Stimulated activated CD4-positive, alpha-beta T cell treated with anti-CD3 and anti-CD28 coated beads, Interleukin-4, amount 100 ng/mL, for 24 hours (primary cell): ENCODE measurements around the gene SLC24A5.

ENCODE experiments used
- DNase-seq: peaks from one replicate; pipeline ENCODE4 v3.0.0-alpha.2; 2020

The SLC24A5 gene

DNA sequence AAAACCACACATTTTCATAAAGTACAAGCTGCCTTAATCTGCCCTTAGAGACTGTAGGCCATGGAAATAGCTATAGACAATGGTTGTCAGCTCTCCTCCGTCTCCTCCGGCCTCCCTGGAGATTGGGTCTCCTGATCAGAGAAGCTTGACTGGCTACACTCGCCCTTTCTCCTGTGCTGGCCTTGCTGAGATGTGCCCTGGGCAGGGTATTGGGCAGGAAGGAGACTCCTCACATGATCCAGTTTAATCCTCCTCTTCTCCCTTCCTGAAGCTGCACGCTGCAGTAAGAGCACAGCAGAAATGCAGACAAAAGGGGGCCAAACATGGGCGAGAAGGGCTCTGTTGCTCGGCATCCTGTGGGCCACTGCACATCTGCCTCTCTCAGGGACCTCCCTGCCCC, at the start of gene SLC24A5:
Gene SLC24A5, plus strand, starts transcription at position 246 of the 400 bp plus-strand sequence. Its CDS starts 55 bp downstream, at position 301.
- DNase-seq, result no peak

DNA sequence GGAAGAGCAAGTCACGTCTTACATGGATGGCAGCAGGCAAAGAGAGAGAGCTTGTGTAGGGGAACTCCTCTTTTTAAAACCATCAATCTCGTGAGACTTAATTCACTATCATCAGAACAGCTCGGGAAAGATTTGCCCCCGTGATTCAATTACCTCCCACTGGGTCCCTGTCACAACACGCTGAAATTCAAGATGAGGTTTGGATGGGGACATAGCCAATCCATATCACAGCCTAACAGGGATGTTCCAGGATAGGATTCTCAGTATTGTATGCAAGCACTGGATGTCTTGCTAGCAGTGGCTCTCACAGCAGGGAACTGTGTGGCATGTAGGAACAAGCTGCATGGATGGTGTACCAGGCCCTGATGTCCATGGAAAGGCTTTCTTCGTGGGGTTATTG, 47.8 kb upstream of the SLC24A5 start:
- DNase-seq, result no peak

DNA sequence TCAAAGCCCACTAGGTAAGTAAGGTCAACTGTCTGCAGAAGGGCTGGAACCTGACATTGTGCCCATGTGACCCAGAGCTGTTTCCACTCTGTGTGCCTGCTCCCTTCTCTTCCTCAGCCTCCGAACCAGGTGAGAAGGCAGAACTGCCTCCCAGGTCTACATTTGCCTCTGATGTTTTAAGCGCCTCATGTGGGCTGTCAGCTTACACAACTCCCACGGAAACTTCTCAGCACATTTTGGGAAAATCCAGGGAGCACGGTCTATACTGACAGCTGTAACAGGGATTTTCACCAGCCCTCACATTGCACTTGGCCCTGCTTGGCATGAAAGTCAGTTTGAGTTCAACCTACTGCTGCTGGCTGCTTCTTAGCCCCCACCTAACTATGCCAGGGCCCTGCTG, 46.9 kb upstream of the SLC24A5 start:
- DNase-seq, result no peak

DNA sequence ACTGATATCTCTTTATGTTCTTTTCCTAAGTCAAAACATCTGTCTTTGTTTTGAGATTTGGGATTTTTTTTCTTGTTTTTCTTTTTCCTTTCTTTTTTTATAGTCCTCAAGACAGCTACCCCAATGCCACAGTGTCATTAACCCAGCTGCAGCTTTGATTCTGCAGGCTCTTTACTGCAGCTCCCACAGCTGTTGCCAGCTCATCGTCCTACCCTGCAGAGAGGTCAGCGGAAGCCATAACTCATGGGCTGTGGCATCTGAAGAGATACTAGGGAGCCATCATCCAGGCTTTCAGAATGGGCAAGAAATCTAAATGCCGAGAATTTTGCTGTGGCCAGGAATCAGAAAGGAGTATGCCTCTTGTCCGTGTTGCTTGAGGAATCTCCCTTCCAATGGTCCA, 44.3 kb upstream of the SLC24A5 start:
- no peak for DNase-seq

DNA sequence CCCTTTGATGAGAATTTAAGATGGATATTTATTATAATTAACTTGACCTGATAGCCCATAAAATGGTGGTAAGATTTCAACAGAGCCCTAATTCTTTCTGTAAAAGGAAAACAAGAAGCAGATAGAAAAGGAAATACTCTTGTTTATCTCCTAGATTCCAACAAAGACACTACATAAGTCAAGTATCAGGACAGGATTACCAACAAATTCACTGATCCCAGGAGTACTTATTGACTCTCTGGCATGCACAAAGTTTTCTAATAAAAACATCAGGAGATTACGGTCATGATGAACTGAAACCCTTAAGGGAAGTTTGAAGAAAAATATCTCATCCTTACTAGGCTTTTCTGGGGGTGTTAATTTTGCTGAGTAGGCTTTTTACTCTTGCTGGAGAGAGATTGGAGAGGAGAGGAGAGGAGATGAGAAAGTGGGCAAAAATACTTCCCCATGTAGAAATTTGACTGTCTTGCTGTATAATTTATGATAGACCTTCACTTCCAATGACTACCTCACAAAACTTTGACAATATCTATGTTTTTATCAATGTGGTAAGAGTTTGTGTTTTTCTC, 43.1 kb upstream of the SLC24A5 start:
- no peak for DNase-seq

DNA sequence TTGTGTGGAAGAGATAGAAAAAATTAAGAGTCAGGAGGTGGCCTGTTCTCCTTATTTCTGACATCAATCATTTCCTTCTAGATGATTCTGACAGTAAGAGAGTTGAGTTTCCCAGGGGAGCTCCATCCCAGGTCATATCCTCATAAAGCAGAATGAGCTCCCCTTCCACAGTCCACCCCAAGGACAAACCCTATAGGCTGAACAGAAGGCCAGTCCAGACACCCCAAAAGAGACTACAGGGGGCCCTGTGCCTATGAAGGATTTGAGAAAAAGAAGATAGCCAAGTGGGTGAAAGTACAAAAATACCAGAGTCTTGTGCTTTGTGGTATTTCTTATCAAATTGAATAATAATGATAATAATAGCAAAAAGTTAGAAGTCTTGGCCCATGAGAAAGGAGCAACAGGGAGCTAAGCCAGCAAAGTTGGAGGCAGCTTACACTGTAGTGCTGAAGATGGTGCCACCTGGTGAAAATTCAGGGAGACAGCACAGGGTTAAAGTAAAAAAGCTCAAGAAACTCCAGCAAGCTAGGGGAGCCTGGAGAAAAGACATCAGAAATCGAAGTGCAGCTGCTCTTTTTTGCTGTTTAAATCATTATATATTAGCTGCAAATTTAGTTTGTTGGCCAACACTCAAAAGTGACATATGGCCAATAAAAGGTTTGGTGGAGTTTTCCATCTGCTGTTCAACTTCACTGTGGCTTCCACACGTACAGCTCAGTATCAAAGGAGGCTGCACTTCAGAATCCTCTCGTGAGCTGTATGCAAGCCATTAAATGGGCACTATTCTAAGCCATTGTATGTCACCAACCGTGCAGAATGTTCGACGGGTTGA, 35.8 kb upstream of the SLC24A5 start:
- DNase-seq, result no peak

DNA sequence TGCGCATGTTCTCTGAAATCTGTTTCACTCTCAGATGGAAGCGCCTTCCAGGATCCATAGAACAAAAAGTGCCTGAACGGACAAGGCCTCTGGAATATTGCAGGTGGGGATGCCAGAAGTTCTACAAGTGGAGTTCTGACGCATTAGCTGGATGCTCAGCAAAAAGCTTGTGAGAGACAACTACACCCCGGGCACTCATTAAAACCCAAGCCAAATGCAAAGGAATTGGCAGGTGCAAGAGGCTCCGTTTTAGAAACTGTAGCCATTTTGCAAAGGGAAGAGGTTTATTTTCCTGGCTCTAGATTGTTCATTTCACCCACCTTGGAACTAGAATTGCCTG, 35.2 kb upstream of the SLC24A5 start:
- DNase-seq, result no peak

DNA sequence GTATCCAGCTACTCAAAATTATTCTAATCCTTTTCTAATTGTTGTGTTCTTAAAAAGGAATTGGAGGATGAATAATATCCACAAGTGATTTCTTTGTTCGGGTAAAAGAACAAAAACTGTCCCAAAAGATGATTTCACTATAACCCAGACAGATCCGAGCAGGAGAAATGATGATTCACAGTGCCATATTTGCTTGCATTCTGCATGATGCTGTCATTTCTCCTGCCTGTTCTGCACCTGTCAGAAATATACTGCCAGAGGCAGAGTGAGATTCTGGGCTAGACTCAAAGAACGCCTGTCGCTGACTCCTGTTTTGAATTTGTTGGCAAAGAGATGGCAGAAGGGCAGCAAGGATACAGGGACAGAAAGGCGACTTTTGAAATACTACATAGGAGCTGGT, 34.7 kb upstream of the SLC24A5 start:
- DNase-seq, result no peak

DNA sequence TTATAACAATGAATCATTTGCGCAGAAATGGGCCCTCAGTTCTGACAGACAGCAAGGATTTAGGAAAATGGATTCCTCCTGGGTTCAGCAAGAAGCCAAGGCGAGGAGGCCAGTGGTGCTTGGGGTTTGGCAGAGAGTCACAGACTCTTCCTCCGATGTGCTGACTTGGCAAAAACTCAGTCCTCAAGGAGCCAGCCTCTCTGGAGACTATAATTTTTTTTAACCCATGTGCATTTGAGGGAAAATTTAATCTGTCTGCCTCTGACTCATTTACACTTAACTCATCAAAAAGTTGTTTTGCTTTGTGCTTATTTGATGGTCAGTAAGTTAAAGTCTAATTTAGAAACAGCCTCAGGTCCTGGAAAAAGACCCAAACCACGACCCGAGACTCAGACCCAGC, 34.2 kb upstream of the SLC24A5 start:
- no peak for DNase-seq

DNA sequence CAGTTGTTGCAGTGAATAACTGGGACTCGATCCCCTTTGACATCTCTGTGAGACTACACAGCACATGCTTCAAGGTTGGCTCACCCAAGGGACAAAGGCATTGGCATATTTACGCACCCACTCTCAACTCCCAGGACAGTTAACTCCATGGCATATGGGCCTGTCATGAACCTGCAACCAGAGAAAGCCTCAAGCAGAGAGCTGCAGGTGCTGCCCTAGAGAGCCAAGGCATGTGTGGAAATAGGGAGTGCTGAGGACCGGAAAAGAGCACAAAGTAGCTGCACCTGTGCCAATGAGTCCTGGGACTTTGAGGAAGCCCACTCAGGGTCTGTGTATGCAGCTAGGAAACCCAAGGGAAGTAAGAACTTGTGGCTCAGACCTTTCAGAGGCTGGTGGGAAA, 32.9 kb upstream of the SLC24A5 start:
- DNase-seq, result no peak

DNA sequence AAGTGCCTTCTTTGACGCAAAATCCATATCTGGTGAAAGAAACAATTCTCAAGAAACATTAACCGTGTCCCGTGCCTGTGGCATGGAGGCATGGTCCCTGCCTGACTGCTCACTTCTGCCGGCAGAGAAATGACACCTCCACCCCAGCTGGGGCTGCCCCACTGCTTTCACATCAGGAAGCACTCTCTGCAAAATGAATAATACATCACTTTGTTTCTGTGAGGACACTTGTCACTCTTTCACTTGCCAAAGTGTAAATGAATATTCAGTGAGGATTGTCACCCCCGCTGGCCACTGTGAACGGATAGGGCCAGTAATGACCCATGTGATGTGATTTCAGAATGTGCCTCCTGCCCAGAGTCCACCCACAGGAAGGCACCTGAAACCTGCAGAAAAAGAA, 31.1 kb upstream of the SLC24A5 start:
- DNase-seq, result no peak

DNA sequence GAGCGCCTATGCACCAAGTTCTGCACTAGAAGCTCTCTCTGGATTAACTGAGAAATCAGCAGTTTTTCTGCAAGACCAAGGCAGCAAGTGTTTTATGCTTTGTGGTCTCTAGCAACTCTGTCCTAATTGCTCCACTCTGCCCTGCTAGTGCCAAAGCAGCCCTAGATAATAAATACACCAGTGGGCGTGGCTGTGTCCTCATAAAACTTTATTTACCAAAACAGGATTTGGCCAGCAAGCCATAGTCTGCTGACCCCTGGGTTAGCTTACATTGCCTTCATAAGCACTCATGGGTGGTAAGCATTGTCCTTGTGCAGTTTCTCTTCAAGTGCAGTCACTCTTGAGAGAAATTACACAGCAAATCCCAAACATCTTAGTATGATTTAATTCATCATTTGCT, 30.7 kb upstream of the SLC24A5 start:
- DNase-seq, result no peak

DNA sequence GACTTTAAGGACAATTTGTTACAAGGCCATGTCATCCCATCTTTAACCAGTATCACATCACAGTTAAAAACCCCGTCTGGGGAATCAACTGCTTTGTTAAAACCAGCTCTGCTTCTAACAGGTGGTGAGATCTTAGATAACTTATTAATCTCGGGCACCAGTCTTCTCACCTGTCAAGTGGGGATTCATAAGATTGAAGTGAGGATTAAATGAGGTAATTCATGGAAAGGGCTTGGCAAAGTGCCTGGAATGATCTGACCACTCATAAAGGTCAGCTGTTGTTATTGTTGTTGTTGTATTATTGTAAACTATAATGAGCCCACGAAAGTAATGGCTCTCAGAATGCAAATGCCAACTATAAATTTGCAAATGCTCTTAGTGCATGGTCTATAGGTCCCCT, 30.1 kb upstream of the SLC24A5 start:
- DNase-seq, result no peak

DNA sequence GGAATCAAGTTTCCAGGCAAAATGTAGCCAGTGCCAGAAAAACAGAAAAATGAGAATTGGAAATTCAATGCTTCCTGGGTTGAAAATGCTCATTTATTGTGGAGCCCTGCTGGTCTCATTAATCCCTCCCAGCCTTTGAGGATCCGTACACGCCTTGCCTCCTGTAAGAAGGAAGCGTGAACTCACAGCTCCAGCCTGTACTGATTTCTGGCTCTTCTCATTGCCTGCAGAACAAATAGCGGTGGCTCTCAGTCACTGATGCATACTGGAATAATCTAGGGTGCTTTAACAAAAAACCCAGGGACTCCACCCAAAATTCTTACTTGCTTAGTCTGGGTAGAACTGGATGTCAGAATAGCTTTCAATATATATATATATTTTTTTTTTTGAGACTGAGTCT, 29.3 kb upstream of the SLC24A5 start:
- DNase-seq, result no peak

DNA sequence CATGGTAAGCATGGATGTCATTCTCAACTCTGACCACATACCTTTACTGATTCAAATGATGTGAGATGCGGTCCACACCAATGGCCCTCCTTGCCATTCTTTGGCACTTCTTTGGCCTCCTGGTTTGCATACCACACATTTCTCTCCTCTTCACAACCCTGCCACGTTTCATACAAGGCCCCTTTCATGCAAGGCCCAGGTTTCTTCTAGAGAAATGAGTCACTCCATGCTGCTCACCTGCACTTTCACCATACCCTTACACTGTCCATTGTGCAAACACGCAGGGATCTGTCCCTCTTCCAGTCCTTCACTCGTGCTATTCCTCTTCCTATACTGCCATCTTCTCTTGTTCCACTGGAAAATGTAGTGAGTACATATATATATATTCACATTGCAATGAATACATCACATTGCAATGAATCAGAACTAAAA, 24.4 kb upstream of the SLC24A5 start:
- DNase-seq, result no peak

DNA sequence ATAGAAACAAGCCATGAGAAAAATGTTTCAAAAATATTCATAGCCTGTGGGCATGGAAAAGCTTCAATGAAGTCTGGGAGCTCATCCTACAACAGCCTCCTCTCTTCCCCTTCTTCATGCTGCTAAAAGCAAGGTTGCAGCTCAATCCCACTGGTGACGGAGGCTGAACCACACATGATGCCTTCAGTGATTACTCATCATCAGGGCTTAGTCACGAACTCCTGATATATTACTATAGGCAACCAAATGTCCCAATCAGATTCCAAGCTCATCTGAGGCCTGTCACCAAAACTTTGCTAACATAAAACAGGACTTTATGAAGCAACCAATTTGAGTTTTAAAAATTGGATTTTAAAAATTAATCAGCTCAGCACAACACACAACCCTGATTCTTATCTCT, 24.0 kb upstream of the SLC24A5 start:
- no peak for DNase-seq

DNA sequence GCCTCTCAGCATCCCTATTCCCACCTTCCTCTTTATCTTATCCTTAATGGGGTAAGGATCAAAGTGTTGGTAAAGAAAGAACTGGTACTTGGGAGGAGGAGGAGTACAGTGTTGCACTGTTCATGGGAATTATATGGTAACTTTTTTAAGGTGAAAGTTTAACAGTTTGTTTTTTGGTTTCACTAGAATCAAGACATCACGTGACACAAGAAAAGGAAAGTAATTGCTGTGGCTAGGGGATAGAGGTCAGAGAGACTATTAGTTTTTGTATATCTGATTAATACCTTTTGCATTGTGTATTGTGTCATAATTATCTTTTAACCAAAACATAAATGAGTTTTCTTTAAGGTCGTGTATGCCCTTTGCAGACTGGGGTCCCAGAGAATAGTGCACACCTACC, 23.5 kb upstream of the SLC24A5 start:
- no peak for DNase-seq

DNA sequence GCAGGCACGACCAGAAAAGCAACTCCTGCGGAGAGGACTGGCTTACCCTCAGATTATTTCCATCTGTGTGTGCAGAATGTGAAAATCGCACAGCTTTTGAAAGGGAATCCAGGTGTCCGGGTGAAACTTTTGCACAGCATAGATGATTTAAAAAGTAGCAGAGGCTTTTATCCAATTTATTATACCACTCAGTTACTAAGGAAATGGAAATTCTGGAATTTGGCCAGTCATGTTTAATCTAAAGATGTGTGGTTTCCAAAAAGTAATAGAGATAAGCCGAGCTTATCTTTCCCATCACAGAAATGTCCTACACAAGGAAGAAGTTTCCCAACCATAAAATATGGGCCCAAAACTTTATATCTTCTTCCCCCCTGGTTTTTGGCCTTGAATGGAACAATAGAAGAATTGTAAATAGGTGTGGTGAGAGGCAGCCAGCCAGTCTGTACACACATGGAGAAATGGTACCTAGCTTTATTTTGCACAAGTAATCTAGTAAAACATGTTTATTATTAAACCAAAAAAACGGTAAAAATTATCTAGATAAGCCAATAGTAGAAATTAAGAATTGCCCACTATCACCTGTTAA, 19.3 kb upstream of the SLC24A5 start:
- DNase-seq, result no peak

DNA sequence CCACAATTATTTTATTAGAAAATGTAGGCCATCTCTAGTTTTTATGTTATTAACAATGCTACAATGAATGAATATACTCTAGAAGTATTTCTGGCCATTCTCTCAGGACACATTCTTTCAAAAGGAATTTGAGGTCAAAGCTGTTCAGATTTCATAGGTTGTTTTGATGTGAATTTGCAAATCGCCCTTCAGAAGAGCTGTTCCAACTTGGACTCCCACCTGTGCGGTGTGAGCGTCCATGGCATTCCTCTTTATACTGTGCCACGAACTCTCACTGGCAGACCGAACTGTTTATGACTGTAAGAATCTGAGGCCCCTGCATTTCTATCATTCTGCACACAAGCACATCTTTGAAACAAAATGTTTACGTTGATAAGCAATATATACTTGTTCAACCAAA, 18.6 kb upstream of the SLC24A5 start:
- no peak for DNase-seq

DNA sequence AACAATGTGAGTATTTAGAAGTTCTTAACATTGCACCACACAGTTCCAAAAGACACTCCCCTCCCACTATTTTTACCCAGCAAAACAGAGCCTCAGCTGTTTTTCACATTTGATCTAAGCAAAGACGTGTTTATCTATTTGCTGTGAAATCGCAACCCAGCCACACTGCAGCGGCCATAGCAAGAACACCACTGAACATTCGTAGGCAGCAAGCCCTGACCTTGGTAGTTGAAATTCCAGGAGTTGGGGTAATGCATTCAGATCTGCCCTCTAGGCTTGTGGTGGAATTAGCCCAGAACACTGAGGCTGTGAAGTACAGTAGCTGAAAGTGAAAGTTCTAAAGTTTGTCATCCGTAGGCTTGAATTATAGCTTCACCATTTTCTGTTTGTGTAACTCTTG, 17.1 kb upstream of the SLC24A5 start:
- DNase-seq, result no peak

DNA sequence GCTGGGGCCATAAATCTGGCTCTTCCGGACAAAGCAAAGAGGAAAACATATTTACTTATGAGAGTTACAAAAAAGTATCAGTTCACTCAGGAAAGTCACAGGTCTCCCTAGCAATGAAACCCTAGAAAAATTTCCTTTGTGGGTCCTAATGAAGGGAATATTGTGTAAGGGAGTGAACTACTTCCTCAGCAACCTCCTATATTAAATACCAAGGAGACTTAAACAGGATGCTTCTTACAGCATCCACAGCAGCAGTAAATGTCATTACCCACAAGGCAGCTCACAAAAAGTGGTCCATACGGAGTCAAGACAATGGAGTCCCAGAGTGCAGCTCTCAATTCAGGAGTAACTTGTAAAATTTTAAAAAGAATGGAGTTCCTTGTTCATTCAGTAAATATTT, 14.9 kb upstream of the SLC24A5 start:
- DNase-seq, result no peak

DNA sequence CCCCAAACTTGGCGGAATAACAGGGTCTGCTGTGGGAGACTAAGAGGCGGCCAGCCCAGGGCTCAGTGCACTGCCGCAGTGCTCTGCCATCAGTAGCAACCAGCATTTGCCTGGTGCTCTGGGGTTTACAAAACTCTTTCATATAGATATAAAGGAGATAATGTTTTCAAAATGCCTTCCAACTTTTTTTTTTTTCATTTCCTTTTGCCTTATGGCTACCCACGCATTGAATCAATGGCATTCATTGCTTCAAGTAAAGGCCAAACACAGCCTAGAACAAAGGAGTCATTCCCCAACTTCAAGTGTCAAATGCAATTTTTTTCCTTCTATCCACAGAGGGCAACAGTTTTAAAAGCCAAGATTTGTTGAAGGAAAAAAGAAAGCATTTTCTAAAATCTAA, 11.6 kb upstream of the SLC24A5 start:
- no peak for DNase-seq

DNA sequence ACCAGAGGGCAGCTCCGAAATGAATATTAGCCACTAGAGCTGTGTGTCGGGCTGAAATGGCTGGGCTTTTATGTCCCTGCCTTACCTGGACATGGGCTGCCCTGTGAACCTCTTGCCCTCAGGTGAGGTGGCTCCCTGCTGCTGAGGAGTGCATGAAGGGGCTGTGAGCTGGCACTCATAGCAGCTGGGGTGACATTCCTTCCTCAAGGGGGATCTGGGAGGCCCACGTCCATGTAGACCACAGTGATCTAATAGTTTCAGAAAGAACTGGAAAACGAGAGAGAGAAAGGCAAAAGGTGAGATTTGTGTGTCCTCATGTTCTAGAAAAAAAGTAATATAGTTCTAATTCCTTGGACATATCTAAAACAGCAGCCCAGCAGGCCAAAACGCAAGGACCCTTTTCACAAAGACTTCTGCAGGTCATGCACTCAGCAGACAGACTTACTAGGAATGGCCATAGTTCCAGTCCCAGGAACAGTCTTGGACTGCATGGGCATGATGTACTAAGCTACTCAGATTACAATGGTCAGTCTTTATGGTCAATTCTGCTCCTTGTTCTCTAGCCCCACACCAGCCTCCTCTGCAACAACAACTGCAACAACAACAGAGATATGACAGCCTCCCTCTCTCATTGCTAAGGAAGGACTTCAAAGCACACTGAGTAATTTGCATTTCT, 10.8 kb upstream of the SLC24A5 start:
- DNase-seq, result no peak

DNA sequence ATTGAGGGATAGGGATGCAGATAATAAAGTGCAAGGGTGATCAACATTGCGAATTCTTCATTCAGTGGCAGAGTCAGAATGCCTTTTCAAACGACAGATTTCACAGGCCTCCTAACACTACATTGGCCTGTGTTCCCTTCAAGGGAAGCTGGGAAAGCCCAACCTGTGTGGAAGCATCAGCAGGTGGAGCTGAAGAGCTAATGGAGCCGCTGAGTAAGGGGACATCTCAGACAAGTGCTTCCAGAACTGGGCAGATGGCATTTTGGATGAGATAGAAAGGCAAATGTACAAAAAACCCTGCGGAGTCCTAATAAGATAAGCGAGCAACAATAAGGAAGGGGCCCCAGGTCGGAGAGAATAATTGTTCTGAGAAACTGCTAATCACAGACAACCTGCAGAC, 8.5 kb upstream of the SLC24A5 start:
- DNase-seq, result no peak
